Cardiac fibroblast (primary cell): ENCODE results near the gene CRAMP1.

Experiments used
- DNase-seq, 2 donors: peaks; one replicate each; pipeline versions ENCODE4 v3.0.0 to v3.0.0-alpha.2; 2010; ENCODE audit warnings: low read depth in 2 of 2
- H3K4me3 ChIP-seq, 2 donors: replicated peaks in 1 of 2; 1 replicate in 1 of 2; 2 replicates in 1 of 2; pipeline ENCODE4 v1.5.1; 2011; ENCODE audit warnings: low read depth in 2 of 2, low read length in 2 of 2, mild to moderate bottlenecking in 2 of 2, moderate library complexity in 1 of 2
- CTCF ChIP-seq: IDR thresholded peaks from one replicate; pipeline ENCODE4 v1.5.1; 2011; ENCODE audit warnings: low read depth, mild to moderate bottlenecking, low read length, inconsistent platforms

CRAMP1 gene

GRCh38 chr16:1639282-1639681 lies 27.1 kb downstream of the CRAMP1 start:
- no peak for TF ChIP-seq CTCF
- no peak overlapping the region for H3K4me3 ChIP-seq
- no peak for DNase-seq

GRCh38 chr16:1639860-1640259 lies 27.7 kb downstream of the CRAMP1 start:
- H3K4me3 ChIP-seq, result no peak overlapping the region
- TF ChIP-seq CTCF, result no peak
- no peak for DNase-seq

GRCh38 chr16:1640261-1640941 lies 28.2 kb downstream of the CRAMP1 start:
- no peak for DNase-seq
- no peak overlapping the region for H3K4me3 ChIP-seq
- no peak for TF ChIP-seq CTCF

GRCh38 chr16:1641261-1641660 lies 29.1 kb downstream of the CRAMP1 start:
- no peak for TF ChIP-seq CTCF
- no peak overlapping the region for H3K4me3 ChIP-seq
- DNase-seq, result no peak

GRCh38 chr16:1642148-1642547 lies 30.0 kb downstream of the CRAMP1 start:
- no peak for DNase-seq
- no peak for TF ChIP-seq CTCF
- H3K4me3 ChIP-seq, result no peak overlapping the region

GRCh38 chr16:1642753-1643152 lies 30.6 kb downstream of the CRAMP1 start:
- DNase-seq, result no peak
- no peak overlapping the region for H3K4me3 ChIP-seq
- no peak for TF ChIP-seq CTCF

- no peak for DNase-seq
- TF ChIP-seq CTCF, result no peak
- H3K4me3 ChIP-seq, result no peak overlapping the region
Measured at GRCh38 chr16:1643521-1643920, 31.4 kb downstream of the CRAMP1 start.
